ENCODE results near the gene CCL11.

DNA sequence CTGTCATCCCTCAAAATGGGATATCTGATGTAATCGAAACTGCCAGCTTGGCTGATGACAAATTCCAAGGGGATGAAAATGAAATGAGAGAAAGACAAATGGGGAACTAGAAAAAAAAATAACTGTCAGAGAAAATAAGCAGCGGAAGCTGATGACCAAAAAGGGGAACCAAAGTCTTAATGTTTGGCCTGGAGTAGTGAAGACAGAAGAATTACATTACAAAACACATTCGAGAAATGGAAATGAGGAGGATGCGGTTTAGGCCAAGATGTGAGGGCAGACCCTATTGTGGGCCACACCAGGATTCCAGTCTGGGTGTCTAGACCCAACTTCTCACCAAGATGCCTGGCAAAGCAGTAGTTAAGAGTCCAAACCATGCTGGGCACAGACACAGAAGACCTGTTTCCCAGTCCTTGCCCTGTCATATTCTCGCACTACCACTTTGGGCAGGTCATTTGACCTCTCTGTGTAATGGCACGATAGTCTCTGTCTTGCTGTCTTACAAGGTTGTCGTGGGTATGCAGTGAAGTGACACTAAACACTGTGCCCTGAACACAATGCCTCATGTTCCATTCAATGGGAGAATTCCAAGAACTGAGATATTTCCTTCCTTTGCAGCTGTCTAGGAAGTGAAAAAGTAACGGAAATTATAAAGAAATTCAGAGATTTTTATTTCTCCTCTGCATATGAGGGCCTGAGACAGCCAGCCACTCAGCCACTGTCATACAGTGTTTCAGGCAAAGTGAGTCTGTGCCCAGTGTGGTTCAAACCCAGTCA, 42.8 kb upstream of the CCL11 start:
- no peak for TF ChIP-seq CTCF (IDR thresholded peaks at IDR 0.05)
- no peak for TF ChIP-seq MEF2A (IDR thresholded peaks at IDR 0.05; ENCODE audit: borderline replicate concordance, low read depth)
- 0 out of 2 replicates have a peak, but pooled peaks have one; percentile 19 for TF ChIP-seq JUND (IDR thresholded peaks at IDR 0.05)
- peak; percentile 54; the same call in 1 of the 2 replicates for TF ChIP-seq PBX3 (IDR thresholded peaks at IDR 0.05)
- no peak for TF ChIP-seq TAF1 (IDR thresholded peaks at IDR 0.05; ENCODE audit: borderline replicate concordance, low read depth, low read length)

Data from SK-N-SH (cell line).